ENCODE data around the gene G6PC2. TPM values are rescaled to one million over a fixed set of nuclear protein-coding genes. Genes with fewer than 3 reads are reported as not detected.

G6PC2 gene
- total and polyA plus RNA-seq, 2 donors (not counting 1 experiment from before 2014, with no cell fraction given): not detected

DNA sequence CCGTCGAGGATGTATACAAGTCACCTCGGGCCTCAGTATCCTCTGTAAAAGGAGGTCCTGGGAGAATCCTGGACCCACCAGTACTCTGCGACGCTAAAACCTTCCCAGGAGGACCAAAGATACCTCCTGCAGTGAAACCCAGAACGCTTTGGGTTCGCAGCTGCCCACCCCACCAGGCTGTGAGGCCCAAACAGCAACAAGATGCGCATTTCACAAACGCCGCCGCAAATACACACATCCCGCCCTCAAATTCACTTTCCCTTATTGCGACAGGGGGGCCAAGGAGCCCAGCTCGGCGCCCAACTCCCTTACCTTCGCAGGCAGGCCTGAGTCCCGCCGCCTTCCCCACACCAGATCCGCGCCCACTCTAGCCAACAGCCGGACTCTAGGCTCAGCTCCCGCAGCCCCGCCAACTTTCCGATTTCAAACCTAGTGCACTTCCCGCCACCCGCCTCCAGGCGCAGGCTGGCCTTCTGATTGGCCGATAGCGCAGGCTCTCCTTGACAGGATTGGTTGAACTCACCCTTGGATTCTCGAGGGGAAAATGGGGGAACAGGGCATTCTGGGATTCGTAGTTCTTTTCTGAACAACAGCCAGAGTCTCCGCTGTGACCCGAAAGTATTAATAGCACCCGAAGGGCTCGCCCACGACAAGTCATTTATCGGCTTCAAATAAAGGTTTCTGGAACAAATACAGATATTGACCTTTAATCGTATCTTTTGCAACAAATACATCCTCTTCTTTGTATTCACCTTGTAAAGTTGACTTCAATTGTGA lies 10.9 kb upstream of the G6PC2 start, which contains the start of gene SPC25:
TSS of gene SPC25 (minus strand) at position 425 of the 777 bp plus-strand sequence. CDS start 911 bp downstream, outside the sequence.
- peak within 1 kb of the TSS; percentile 57 for H3K27ac Mint-ChIP-seq

More for the DNA sequence above, 10.9 kb upstream of the G6PC2 start, which contains the start of gene SPC25:
- Histone ChIP-seq H3K27ac (ENCODE audit: low read length in 2 of 2) (no peak within 1 kb of the TSS), H3K36me3 (replicated peaks in 1 of 2; ENCODE audit: control extremely low read depth in 1 of 2, control insufficient read depth in 1 of 2, extremely low read depth in 1 of 2, insufficient read depth in 2 of 2, low read length in 1 of 2) (no peaks in the 10 kb centered on the region), H3K9ac (ENCODE audit: low read length) (peak within 1 kb of the TSS; percentile 75), H3K4me1 (ENCODE audit: control insufficient read depth in 2 of 2, insufficient read depth in 2 of 2, low read length in 2 of 2) (peaks cover 8 to 12% of the 10 kb centered on the region in 2 donors), H3K4me2 (replicated peaks; ENCODE audit: low read depth, low read length, poor library complexity, severe bottlenecking) (peak within 1 kb of the TSS; percentile 96), H3K9me3 (ENCODE audit: control extremely low read depth in 1 of 3, control insufficient read depth in 2 of 3, insufficient read depth in 1 of 3, low read length in 2 of 3) (no peaks in the 10 kb centered on the region), H4K20me1 (ENCODE audit: control insufficient read depth, insufficient read depth, low read length, poor library complexity, severe bottlenecking) (no peaks in the 10 kb centered on the region), H3K4me3 (ENCODE audit: control extremely low read depth in 1 of 5, extremely low read depth in 1 of 5, insufficient read depth in 1 of 5, low read depth in 2 of 5, low read length in 4 of 5) (peak within 1 kb of the TSS; percentile 50 to 77 (median 57)), H3K27me3 (replicated peaks in 1 of 4; ENCODE audit: control extremely low read depth in 1 of 4, control insufficient read depth in 3 of 4, insufficient read depth in 4 of 4, low read length in 3 of 4) (peaks cover 0 to 7% (median 2%) of the 10 kb centered on the region in 4 experiments), H2AFZ (ENCODE audit: insufficient read depth, low read depth, low read length, poor library complexity, severe bottlenecking) (peak within 1 kb of the TSS; percentile 95), H3K79me2 (ENCODE audit: control insufficient read depth, insufficient read depth, low read length) (no peaks in the 10 kb centered on the region)
- ATAC-seq (ENCODE audit: low read depth): peak; percentile 99
- Mint-ChIP-seq H3K27me3 (peaks cover 11% of the 10 kb centered on the region), H3K9me3 (ENCODE audit: insufficient read depth) (no peaks in the 10 kb centered on the region), H3K4me1 (peaks cover 9% of the 10 kb centered on the region), H3K4me3 (peak within 1 kb of the TSS; percentile 98)
- intact Hi-C loops (cut with micrococcal nuclease): loop anchor here (5.0 kb wide), 1 partner anchor 433 kb away; the partner anchor contains the start of gene CERS6
- WGBS (ENCODE audit: insufficient coverage): under 1% methylated on average over 30 of the region's 38 CpGs
- ChIA-PET POLR2A (no interaction called here), CTCF (interaction anchor here (1.7 kb wide), 1 partner anchor 10 kb away, joined by 4 read pairs; no protein-coding TSS in a partner anchor)
- TF ChIP-seq, protein P1, sequence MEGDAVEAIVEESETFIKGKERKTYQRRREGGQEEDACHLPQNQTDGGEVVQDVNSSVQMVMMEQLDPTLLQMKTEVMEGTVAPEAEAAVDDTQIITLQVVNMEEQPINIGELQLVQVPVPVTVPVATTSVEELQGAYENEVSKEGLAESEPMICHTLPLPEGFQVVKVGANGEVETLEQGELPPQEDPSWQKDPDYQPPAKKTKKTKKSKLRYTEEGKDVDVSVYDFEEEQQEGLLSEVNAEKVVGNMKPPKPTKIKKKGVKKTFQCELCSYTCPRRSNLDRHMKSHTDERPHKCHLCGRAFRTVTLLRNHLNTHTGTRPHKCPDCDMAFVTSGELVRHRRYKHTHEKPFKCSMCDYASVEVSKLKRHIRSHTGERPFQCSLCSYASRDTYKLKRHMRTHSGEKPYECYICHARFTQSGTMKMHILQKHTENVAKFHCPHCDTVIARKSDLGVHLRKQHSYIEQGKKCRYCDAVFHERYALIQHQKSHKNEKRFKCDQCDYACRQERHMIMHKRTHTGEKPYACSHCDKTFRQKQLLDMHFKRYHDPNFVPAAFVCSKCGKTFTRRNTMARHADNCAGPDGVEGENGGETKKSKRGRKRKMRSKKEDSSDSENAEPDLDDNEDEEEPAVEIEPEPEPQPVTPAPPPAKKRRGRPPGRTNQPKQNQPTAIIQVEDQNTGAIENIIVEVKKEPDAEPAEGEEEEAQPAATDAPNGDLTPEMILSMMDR (IDR thresholded peaks at IDR 0.05): no peak
- TF ChIP-seq EZH2 (IDR thresholded peaks at IDR 0.05; ENCODE audit: borderline replicate concordance, insufficient read depth, low read depth, low read length, poor library complexity, severe bottlenecking): no peak
- DNase-seq: peak; percentile 89
